ENCODE data around the gene PPP1R15A. TPM values are rescaled to one million over a fixed set of nuclear protein-coding genes. Genes with fewer than 3 reads are reported as not detected.

The PPP1R15A gene
- polyA plus RNA-seq, 1 experiment: 43.0 TPM

DNA sequence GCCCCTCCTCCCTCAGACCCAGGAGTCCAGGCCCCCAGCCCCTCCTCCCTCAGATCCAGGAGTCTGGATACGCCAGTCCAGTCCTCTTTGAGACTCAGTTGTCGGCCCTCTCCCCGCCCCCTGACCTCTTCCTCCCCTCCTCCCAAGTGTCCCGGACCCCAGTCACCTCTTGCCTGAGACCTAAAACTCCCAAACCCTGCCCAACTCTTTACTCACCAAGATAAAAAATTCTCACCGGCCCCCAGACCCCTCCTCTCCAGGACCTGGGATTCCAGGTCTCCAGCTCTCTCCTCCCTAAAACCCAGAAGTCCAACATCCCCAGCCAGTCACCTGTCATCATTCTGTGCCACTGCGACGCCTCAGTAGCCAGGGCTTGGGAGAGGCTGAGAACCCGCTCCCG is 34.5 kb upstream of the PPP1R15A start:
- Histone ChIP-seq H3K27me3 (ENCODE audit: control insufficient read depth, insufficient read depth, low read length) (no peaks in the 10 kb centered on the region), H3K4me3 (ENCODE audit: low read depth, low read length) (no peak overlapping the region), H3K36me3 (ENCODE audit: control insufficient read depth, insufficient read depth, low read length) (peaks cover 1% of the 10 kb centered on the region; the same call in 1 of the 2 replicates)
- POLR2A ChIA-PET: interaction anchor here (0.6 kb wide), 2 partner anchors 42 to 139 kb away, joined by 3 read pairs; no protein-coding TSS in a partner anchor
- CTCF ChIA-PET: interaction anchor here (1.2 to 10.7 kb wide), 8 partner anchors 13 to 192 kb away, joined by 3 to 195 read pairs (median 8); partner anchors contain the start of gene CA11
- no peak for DNase-seq (ENCODE audit: low read depth)
- TF ChIP-seq, protein P1, sequence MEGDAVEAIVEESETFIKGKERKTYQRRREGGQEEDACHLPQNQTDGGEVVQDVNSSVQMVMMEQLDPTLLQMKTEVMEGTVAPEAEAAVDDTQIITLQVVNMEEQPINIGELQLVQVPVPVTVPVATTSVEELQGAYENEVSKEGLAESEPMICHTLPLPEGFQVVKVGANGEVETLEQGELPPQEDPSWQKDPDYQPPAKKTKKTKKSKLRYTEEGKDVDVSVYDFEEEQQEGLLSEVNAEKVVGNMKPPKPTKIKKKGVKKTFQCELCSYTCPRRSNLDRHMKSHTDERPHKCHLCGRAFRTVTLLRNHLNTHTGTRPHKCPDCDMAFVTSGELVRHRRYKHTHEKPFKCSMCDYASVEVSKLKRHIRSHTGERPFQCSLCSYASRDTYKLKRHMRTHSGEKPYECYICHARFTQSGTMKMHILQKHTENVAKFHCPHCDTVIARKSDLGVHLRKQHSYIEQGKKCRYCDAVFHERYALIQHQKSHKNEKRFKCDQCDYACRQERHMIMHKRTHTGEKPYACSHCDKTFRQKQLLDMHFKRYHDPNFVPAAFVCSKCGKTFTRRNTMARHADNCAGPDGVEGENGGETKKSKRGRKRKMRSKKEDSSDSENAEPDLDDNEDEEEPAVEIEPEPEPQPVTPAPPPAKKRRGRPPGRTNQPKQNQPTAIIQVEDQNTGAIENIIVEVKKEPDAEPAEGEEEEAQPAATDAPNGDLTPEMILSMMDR (IDR thresholded peaks at IDR 0.05; ENCODE audit: insufficient read depth, low read depth, low read length): no peak

DNA sequence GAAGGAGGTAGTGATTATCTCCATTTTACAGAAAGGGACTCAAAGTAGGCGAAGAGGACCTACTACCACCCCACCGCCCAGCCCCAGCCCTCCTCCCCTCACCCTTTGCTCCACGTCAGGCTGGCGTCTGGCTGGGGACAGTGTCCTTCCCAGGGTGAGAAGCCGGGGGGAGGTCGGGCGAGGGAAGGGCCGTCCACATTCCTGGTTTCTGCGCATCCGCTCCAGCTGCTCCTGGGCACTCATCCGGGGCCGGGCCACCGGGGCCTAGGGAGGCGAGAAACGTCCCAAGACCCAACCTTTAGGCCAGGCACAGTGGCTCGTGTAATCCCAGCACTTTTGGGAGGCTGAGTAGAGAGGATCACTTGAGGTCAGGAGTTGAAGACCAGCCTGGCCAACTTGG is 31.2 kb upstream of the PPP1R15A start:
- ChIA-PET POLR2A (no interaction called here), CTCF (interaction anchor here (1.7 to 10.7 kb wide), 9 partner anchors 10 to 195 kb away, joined by 6 to 195 read pairs (median 13); partner anchors contain the start of genes BCAT2 and CA11)
- peaks cover 6% of the 10 kb centered on the region for H3K36me3 ChIP-seq (ENCODE audit: control insufficient read depth, insufficient read depth, low read length)
- no peak for DNase-seq (ENCODE audit: low read depth)
- TF ChIP-seq, protein P1 (IDR thresholded peaks at IDR 0.05; ENCODE audit: insufficient read depth, low read depth, low read length): no peak
- no peak overlapping the region for H3K4me3 ChIP-seq (ENCODE audit: low read depth, low read length)
- no peaks in the 10 kb centered on the region for H3K27me3 ChIP-seq (ENCODE audit: control insufficient read depth, insufficient read depth, low read length)

DNA sequence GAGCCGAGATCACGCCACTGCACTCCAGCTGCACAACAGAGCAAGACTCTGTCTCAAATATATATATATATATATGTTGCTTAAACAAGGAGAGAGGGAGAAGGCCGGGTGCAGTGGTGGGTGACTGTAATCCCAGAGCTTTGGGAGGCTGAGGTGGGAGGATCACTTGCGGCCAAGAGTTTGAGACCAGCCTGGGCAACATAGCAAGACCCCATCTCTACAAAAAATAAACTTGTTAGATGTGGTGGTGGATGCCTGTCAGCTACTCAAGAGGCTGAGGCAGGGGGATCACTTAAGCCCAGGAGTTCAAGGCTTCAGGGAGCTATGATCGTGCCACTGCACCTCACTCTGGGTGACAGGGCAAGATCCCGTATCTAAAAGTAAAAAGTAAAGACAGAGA is 30.6 kb upstream of the PPP1R15A start:
- H3K27me3 ChIP-seq (ENCODE audit: control insufficient read depth, insufficient read depth, low read length): no peaks in the 10 kb centered on the region
- TF ChIP-seq, protein P1 (IDR thresholded peaks at IDR 0.05; ENCODE audit: insufficient read depth, low read depth, low read length): no peak
- ChIA-PET POLR2A (no interaction called here), CTCF (interaction anchor here (0.6 to 10.7 kb wide), 19 partner anchors 9 to 196 kb away, joined by 3 to 195 read pairs (median 11); partner anchors contain the start of genes BCAT2 and CA11)
- peaks cover 7% of the 10 kb centered on the region for H3K36me3 ChIP-seq (ENCODE audit: control insufficient read depth, insufficient read depth, low read length)
- H3K4me3 ChIP-seq (ENCODE audit: low read depth, low read length): no peak overlapping the region
- no peak for DNase-seq (ENCODE audit: low read depth)

DNA sequence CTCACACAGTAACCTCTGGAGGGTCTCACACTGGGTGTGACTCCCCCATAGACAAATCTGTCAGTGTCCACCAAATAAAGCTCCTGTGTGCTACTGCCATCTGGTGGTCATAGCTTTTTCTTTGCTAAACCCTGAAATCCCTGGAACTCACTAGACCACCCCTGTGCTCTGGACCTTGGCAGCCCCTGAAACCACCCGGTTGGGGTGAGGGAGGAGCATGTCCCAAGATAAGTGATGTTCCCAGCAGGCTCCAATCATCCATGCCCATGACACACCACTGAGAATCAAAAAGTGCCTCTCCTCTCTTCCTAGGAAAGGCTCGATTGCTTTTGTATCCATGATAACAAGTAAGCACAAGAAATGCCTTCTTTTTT is 29.4 kb upstream of the PPP1R15A start:
- DNase-seq (ENCODE audit: low read depth): no peak
- peaks cover 10% of the 10 kb centered on the region for H3K36me3 ChIP-seq (ENCODE audit: control insufficient read depth, insufficient read depth, low read length)
- TF ChIP-seq, protein P1 (IDR thresholded peaks at IDR 0.05; ENCODE audit: insufficient read depth, low read depth, low read length): peak; percentile 79
- POLR2A ChIA-PET: no interaction called here
- no peak overlapping the region for H3K4me3 ChIP-seq (ENCODE audit: low read depth, low read length)
- CTCF ChIA-PET: interaction anchor here (0.6 to 10.7 kb wide), 33 partner anchors 9 to 255 kb away, joined by 3 to 195 read pairs (median 4); partner anchors contain the start of genes BAX, BCAT2 and CA11
- H3K27me3 ChIP-seq (ENCODE audit: control insufficient read depth, insufficient read depth, low read length): no peaks in the 10 kb centered on the region

DNA sequence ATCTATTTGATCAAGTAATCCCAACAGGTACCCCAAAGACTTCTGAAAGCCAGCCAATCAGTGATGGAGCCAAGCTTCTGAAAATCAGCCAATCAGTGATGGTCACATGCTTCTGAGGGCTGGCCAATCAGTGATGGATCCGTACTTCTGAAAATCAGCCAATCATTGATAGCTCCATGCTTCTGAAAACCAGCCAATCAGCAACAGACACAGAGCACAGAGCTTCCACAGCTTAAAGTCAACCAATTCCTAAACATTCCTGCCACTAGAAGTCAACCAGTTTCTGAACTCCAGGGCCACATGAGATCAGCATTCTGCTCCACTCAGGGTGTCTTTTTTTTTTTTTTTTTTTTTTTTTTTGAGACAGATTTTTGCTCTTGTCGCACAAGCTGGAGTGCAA is 27.7 kb upstream of the PPP1R15A start:
- CTCF ChIA-PET: interaction anchor here (0.8 to 10.7 kb wide), 8 partner anchors 12 to 155 kb away, joined by 3 to 195 read pairs (median 14); no protein-coding TSS in a partner anchor
- Histone ChIP-seq H3K27me3 (ENCODE audit: control insufficient read depth, insufficient read depth, low read length) (no peaks in the 10 kb centered on the region), H3K4me3 (ENCODE audit: low read depth, low read length) (no peak overlapping the region), H3K36me3 (ENCODE audit: control insufficient read depth, insufficient read depth, low read length) (peaks cover 10% of the 10 kb centered on the region)
- POLR2A ChIA-PET: interaction anchor here (0.6 kb wide), 3 partner anchors 12 to 145 kb away, joined by 3 to 5 read pairs (median 5); no protein-coding TSS in a partner anchor
- DNase-seq (ENCODE audit: low read depth): peak; percentile 15
- TF ChIP-seq, protein P1 (IDR thresholded peaks at IDR 0.05; ENCODE audit: insufficient read depth, low read depth, low read length): peak; percentile 28; the same call in 1 of the 2 replicates

Data from BJ (cell line).